ENCODE measurements around the gene PGM2.
A peak's percentile ranks its signal among the peaks of the same experiment; 100 is the strongest.

Gene PGM2

DNA sequence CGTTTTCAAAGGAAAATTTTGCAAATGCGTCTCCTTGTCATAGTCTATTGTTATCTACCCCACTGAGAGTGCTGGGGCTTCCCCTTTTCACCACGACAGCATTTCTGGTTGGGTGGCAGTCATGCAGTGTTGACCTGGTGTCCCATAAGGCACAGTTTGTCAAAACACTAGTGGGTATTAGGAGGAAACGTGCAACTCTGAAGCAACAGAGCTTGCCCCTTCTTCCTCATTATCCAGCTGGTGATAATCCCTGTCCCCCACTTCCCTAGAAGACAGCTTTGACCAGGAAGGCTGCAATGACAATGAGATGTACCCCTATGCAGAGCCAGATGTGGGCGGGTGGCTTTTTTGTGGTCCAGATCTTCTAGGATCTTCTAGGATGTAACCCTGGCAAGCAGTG lies 66.2 kb downstream of the PGM2 start:
- peak overlapping the region; percentile 91 for H3K27ac Mint-ChIP-seq
- peaks cover 55% of the 10 kb centered on the region for H3K4me1 Mint-ChIP-seq
- peak; percentile 82 for ATAC-seq
- H3K9me3 Mint-ChIP-seq, result no peaks in the 10 kb centered on the region
- H3K4me3 Mint-ChIP-seq, result peak overlapping the region; percentile 84
- no peaks in the 10 kb centered on the region for H3K36me3 Mint-ChIP-seq
- H3K27me3 Mint-ChIP-seq, result no peaks in the 10 kb centered on the region

DNA sequence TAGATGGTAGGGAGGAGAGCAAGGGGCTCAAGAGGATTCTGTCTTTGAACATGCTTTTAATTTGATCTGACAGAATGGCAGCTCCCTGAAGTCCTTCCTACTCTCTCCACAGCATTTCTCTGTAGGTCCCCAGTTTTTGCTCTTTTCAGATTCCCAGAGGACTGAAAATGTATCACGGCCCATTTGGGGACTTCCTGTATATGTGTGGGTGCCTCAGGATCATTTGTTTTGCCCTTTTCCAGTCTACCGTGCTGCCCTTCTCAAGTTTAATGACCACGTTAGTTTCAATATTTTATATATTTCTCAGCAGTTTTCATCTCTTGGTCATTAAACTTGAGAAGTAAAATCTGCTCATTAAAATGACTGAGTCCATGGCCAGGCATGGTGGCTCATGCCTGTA lies 66.7 kb downstream of the PGM2 start:
- Mint-ChIP-seq H3K4me1 (peaks cover 57% of the 10 kb centered on the region), H3K4me3 (peak overlapping the region; percentile 84), H3K27me3 (no peaks in the 10 kb centered on the region), H3K36me3 (no peaks in the 10 kb centered on the region), H3K9me3 (no peaks in the 10 kb centered on the region), H3K27ac (peak overlapping the region; percentile 91)
- no peak for ATAC-seq

DNA sequence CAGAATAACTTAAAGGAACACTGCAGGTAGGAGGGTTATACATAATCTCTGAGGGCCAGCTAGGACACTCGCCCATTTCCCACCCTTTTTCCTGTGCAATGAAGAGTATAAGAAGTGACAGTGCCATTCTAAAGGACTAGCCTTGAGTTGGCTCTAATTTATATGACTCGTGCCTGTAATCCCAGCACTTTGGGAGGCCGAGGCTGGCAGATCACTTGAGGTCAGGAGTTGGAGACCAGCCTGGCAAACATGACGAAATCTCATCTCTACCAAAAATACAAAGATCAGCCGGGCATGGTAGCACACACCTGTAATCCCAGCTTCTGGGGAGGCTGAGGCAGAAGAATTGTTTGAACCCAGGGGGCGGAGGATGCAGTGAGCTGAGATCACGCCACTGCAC lies 68.8 kb downstream of the PGM2 start:
- Mint-ChIP-seq H3K4me1 (peaks cover 62% of the 10 kb centered on the region), H3K9me3 (peaks cover 2% of the 10 kb centered on the region), H3K4me3 (no peak overlapping the region), H3K36me3 (peaks cover 13% of the 10 kb centered on the region), H3K27me3 (no peaks in the 10 kb centered on the region), H3K27ac (no peak overlapping the region)
- no peak for ATAC-seq

DNA sequence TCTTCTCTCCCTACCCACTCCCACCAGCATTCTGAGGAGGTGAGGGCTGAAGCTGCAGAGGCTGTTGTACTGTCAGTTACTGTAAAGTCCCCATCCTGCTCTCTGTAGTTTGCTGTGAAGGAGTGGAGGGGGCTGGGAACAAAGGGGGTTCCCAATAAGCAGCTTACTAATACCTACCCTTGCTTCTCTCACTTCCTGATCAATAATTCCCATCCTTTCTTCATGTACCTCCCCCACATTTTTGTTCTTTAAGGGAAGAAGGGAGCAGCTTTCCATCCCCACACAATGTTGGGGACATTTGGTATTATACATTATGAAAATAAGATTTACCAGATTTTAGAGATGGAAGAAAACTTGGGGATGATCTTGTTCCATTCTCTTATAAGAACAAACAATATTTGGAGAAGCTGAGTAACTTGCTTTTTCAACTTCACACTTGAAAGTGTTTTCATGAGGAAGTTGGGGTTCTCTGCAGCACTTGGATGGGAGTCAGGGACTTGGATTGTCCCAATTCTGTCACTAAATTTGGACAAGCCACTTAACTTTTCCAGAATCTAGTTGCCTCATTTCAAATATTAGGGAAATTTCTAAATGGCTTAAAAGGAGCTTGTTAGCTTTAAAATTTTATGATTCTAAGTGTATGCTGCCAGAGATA lies 69.8 kb downstream of the PGM2 start:
- Mint-ChIP-seq H3K4me3 (no peak overlapping the region), H3K4me1 (peaks cover 60% of the 10 kb centered on the region), H3K36me3 (peaks cover 13% of the 10 kb centered on the region), H3K9me3 (peaks cover 2% of the 10 kb centered on the region), H3K27me3 (no peaks in the 10 kb centered on the region), H3K27ac (peak overlapping the region; percentile 21)
- ATAC-seq, result no peak

DNA sequence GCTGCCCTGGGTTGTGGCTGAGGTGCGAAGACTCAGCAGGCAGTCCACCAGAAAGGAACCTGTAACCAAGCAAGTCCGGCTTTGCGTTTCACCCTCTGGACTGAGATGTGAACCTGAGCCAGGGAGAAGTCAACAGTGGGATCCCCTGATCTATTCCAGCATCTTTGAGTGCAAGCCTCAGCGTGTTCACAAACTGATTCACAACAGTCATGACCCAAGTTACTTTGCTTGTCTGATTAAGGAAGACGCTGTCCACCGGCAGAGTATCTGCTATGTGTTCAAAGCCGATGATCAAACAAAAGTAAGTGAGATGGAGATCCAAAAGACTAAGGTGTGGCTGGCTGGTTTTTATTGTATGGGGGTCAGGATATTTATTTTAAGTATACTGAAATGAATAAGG lies 75.7 kb downstream of the PGM2 start:
- Mint-ChIP-seq H3K4me1 (peaks cover 38% of the 10 kb centered on the region), H3K27me3 (no peaks in the 10 kb centered on the region), H3K36me3 (peaks cover 37% of the 10 kb centered on the region), H3K27ac (no peak overlapping the region), H3K9me3 (peaks cover 2% of the 10 kb centered on the region), H3K4me3 (no peak overlapping the region)
- ATAC-seq, result no peak

DNA sequence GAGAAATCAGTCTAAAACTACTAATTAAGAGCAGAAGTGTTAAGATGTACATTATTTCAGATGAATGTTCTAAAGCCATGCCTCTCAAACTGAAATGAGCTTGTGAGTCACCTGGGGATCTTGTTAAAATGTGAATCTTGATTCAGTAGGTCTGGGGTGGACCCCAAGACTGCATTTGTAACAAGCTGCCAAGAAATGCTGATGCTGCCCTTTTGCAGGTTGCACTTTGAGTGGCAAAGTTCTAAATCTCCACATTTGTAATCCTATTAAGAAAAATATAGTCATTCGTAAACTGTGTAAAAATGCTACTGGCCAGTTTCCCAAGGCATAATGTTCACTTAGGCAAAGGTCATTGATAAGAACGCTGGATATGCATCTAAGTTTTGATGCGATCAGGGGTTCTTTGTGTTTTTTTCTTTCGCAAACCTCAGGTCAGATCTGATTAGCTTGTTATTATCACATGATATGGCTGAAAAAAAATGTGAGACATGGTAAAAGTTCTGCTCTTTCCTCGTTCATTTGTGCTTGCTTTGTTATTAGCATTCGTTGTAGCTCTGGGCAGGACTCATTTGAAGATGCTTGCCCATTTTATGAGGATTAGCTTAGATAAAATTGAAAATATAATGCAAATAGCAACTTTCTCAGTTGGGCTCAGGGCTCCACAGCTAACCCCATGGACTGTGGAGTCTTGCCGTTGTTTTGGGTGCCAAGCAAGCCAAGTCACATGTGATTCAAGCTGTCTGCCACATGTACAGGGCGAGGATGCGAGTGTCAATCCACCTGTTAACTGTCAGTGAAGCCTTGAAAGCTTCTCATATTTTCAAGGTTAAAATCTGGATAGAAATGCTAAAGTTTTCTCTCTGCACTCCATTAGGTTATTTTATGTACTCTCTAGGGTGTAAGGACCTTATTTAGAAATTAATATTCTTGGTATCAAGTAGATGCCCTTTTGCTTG lies 76.5 kb downstream of the PGM2 start:
- peaks cover 45% of the 10 kb centered on the region for H3K36me3 Mint-ChIP-seq
- H3K4me1 Mint-ChIP-seq, result peaks cover 40% of the 10 kb centered on the region
- no peak overlapping the region for H3K27ac Mint-ChIP-seq
- ATAC-seq, result no peak
- peaks cover 2% of the 10 kb centered on the region for H3K9me3 Mint-ChIP-seq
- no peaks in the 10 kb centered on the region for H3K27me3 Mint-ChIP-seq
- no peak overlapping the region for H3K4me3 Mint-ChIP-seq

DNA sequence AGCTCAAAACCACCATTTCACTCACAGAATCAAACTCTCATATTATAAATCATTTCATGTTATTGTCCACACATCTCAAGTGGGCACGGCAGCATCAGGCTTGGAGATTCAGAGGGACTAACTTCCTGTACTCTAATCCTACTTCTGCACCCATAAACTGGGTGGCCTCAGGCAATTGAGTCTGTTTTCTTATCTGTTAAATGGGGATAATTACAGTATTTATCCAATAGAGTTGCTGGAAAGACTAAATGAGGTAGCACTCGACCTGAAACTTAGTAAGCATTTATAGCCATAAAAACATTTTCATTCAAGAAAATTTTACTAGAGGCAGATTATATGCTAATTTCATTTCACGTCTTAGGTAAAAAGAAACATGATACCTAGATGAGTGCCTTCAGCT lies 77.4 kb downstream of the PGM2 start:
- Mint-ChIP-seq H3K27me3 (no peaks in the 10 kb centered on the region), H3K9me3 (peaks cover 2% of the 10 kb centered on the region), H3K4me3 (no peak overlapping the region), H3K27ac (no peak overlapping the region), H3K36me3 (peaks cover 44% of the 10 kb centered on the region), H3K4me1 (peaks cover 41% of the 10 kb centered on the region)
- ATAC-seq, result no peak

DNA sequence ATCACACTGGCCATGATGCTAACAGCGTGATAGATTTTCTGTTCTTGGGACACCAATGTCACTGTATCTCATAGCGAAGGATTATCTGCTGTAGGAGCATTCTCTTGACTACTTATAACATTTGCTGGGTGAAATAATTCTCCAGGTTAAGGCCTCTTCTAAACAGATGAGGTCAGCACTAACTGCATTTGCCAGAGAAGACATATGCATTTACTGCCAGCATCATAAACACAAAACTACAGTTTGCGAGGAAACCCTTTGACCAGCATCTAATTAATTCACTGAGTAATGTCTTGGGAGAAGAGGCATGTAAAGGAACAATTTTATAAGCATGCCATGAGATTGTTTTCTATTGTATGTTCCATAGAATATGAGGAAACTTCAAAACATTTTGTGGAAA lies 78.3 kb downstream of the PGM2 start:
- Mint-ChIP-seq H3K9me3 (no peaks in the 10 kb centered on the region), H3K4me1 (peaks cover 31% of the 10 kb centered on the region), H3K4me3 (no peak overlapping the region), H3K27me3 (no peaks in the 10 kb centered on the region), H3K36me3 (peaks cover 34% of the 10 kb centered on the region), H3K27ac (no peak overlapping the region)
- no peak for ATAC-seq

DNA sequence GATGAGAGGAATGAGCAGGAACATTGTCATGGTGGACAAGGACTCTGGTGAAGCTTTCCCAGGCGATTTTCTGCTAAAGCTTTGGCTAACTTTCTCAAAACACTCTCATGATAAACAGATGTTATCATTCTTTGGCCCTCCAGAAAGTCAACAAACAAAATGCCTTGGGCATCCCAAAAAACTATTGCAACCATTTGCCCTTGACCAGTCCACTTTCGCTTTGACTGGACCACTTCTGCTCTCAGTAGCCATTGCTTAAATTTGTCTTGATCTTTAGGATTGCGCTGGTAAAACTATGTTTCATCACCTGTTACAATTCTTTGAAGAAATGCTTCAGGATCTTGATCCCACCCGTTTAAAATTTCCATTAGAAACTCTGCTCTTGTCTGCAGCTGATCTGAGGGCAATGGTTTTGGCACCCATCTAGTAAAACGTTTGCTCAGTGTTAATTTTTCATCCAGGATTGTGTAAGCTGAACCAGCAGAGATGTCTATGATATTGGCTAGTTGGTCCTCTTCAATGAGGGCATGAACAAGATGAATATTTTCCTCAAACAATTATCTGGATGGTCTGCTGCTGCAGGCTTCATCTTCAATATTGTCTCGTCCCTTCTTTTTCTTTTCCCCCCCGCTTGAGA lies 79.2 kb downstream of the PGM2 start:
- ATAC-seq, result no peak
- H3K4me1 Mint-ChIP-seq, result peaks cover 31% of the 10 kb centered on the region

DNA sequence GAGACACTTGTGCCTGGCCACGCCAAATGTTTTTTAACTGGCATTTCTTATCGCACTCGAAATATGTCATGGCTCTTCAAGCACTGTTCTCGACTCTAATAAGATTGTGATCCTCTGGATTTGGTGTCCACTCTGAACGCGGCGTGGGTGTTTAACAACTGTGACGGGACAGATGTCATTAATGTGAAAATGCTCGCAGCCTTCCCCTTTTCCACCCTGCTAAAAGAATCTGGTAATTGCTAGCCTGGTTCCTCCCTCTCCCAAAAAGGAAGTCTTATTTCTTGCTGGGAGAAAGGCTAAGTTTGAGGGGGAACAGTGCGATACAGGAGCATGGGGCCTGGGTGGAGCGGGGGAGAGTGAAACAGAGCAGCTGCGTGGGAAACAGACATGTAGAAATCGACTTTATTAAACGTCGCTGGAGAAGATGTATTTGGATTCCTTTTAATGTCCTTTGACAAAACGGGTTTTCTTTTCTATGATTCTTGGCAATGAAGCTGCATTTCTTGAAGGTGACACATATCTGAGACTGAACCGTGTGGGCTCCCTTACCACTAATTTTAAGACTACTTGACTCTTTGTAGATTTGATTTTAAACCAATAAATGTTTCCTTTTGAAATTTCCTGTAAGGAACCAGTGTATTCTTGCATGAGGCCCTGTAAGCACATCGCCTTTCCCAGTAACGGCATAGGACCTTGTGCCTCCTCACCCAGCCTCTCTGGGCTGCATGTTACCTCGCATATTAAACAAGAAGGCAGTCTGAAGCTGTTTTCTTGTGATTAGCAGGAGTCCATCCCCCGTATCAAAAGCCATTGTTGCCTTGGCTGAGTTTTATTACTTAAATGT lies 82.2 kb downstream of the PGM2 start:
- no peak for ATAC-seq
- no peaks in the 10 kb centered on the region for H3K9me3 Mint-ChIP-seq
- no peak overlapping the region for H3K27ac Mint-ChIP-seq
- peaks cover 32% of the 10 kb centered on the region for H3K36me3 Mint-ChIP-seq
- H3K4me1 Mint-ChIP-seq, result peaks cover 30% of the 10 kb centered on the region
- no peaks in the 10 kb centered on the region for H3K27me3 Mint-ChIP-seq
- no peak overlapping the region for H3K4me3 Mint-ChIP-seq

More for the DNA sequence above, 79.2 kb downstream of the PGM2 start:
- Mint-ChIP-seq H3K27ac (no peak overlapping the region), H3K27me3 (no peaks in the 10 kb centered on the region), H3K36me3 (peaks cover 34% of the 10 kb centered on the region), H3K9me3 (no peaks in the 10 kb centered on the region), H3K4me3 (no peak overlapping the region)

DNA sequence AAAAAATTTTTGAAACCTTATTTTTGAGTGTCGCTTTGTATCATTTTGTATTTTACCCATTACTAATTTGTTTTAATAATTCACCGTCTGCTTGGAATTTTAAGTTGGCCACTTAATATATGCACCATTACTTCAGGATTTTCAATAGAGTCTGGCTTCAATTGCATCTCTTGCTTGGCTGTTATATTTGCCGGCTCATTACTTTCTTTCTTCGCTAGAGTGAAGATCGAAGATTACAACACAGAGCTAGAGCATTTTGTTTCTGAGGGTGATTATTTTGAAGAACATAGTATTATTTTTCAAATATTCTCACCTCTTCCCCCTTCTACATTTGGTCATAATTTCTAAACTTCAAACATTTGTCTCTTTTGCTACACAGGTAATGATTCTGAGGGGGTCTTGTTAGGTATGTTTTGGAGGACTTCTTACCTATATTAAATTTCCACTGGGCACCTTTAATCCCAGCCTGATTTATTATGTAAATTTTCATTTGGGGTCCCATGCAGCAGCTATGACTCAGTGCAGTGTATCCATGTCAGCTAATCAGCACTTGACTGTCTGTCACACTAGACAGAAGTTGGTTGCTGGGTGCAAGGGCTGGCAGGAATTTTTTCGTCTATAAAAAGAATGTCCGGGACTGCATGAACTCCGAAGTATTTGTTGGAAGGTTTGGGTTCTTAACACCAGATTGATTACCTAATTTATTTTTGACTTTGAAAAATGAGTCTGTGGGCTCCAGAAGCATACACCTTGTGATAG lies 83.0 kb downstream of the PGM2 start:
- Mint-ChIP-seq H3K27me3 (no peaks in the 10 kb centered on the region), H3K4me3 (no peak overlapping the region), H3K4me1 (peaks cover 29% of the 10 kb centered on the region), H3K9me3 (no peaks in the 10 kb centered on the region), H3K27ac (no peak overlapping the region), H3K36me3 (peaks cover 31% of the 10 kb centered on the region)
- ATAC-seq, result no peak

DNA sequence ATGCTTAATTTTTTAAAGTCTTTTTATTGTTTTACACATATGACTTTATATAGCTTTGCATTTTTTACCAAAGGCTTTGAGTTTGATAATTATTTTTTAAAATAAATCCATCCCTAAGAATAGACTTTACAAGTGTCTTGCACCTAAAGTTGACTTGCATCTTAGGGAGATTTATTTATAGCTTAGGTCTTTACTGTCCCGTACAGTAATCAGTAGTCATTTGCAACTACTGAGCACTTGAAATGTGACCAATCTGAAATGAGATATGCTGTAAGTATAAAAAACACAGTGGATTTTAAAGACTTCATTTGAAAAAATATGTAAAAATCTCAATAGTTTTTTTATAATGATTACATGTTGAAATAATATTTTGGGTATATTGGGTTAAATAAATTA lies 83.6 kb downstream of the PGM2 start:
- Mint-ChIP-seq H3K4me1 (peaks cover 29% of the 10 kb centered on the region), H3K9me3 (no peaks in the 10 kb centered on the region), H3K36me3 (peaks cover 31% of the 10 kb centered on the region), H3K4me3 (no peak overlapping the region), H3K27ac (no peak overlapping the region), H3K27me3 (no peaks in the 10 kb centered on the region)
- no peak for ATAC-seq
